GM23248 (cell line): Measurements from ENCODE around the gene METTL8. TPM values are rescaled to one million over a fixed set of nuclear protein-coding genes. Genes with fewer than 3 reads are reported as not detected.

Experiments used
- DNase-seq: peaks from one replicate; pipeline ENCODE4 v3.0.0-alpha.2; 2015
- H2AFZ ChIP-seq: fragments of 200-600 bp; sonication (generic); 2 replicates; pipeline ENCODE4 v1.6.1; 2016; ENCODE audit warnings: antibody characterized with exemption
- H3F3A ChIP-seq: fragments of 200-600 bp; sonication (generic); 2 replicates; pipeline ENCODE4 v1.6.1; 2016; ENCODE audit warnings: mild to moderate bottlenecking, antibody characterized with exemption, mixed run types; ENCODE audit not compliant: insufficient read depth
- H3K27ac ChIP-seq: fragments of 200-600 bp; sonication (generic); 2 replicates; pipeline ENCODE4 v1.5.1; 2016; ENCODE audit warnings: mild to moderate bottlenecking
- H3K27me3 ChIP-seq: fragments of 200-600 bp; sonication (generic); replicated peaks from 2 replicates; pipeline ENCODE4 v1.6.1; 2016; ENCODE audit warnings: mild to moderate bottlenecking; ENCODE audit not compliant: insufficient read depth
- H3K36me3 ChIP-seq: fragments of 200-600 bp; sonication (generic); 2 replicates; pipeline ENCODE4 v1.6.1; 2016; ENCODE audit warnings: low read depth, mild to moderate bottlenecking
- H3K4me1 ChIP-seq: fragments of 200-600 bp; sonication (generic); 2 replicates; pipeline ENCODE4 v1.6.1; 2016; ENCODE audit warnings: mild to moderate bottlenecking; ENCODE audit not compliant: insufficient read depth
- H3K4me2 ChIP-seq: fragments of 200-600 bp; sonication (generic); one replicate; pipeline ENCODE4 v1.6.1; 2016; ENCODE audit warnings: mild to moderate bottlenecking; ENCODE audit not compliant: unreplicated experiment
- H3K4me3 ChIP-seq: fragments of 200-600 bp; sonication (generic); 2 replicates; pipeline ENCODE4 v1.5.1; 2016; ENCODE audit warnings: mild to moderate bottlenecking
- H3K79me2 ChIP-seq: fragments of 200-600 bp; sonication (generic); 2 replicates; pipeline ENCODE4 v1.6.1; 2016; ENCODE audit warnings: mild to moderate bottlenecking; ENCODE audit not compliant: insufficient read depth
- H3K9ac ChIP-seq: fragments of 200-600 bp; sonication (generic); 2 replicates; pipeline ENCODE4 v1.6.1; 2016; ENCODE audit warnings: mild to moderate bottlenecking
- H3K9me2 ChIP-seq: fragments of 200-600 bp; sonication (generic); 2 replicates; pipeline ENCODE4 v1.6.1; 2016; ENCODE audit warnings: mixed run types, mild to moderate bottlenecking, moderate library complexity; ENCODE audit not compliant: insufficient read depth
- H3K9me3 ChIP-seq: fragments of 200-600 bp; sonication (generic); one replicate; pipeline ENCODE4 v1.6.1; 2017; ENCODE audit warnings: low read depth
- H4K20me1 ChIP-seq: fragments of 200-600 bp; sonication (generic); 2 replicates; pipeline ENCODE4 v1.6.0; 2016; ENCODE audit not compliant: insufficient read depth
- EZH2 ChIP-seq: fragments of 200-600 bp; sonication (generic); IDR thresholded peaks from 2 replicates; pipeline ENCODE4 v1.6.1; 2018; ENCODE audit warnings: antibody characterized with exemption, mild to moderate bottlenecking; ENCODE audit not compliant: insufficient read depth, poor library complexity, severe bottlenecking
- EZH2phosphoT487 ChIP-seq: fragments of 200-600 bp; sonication (generic); IDR thresholded peaks from 2 replicates; pipeline ENCODE4 v1.6.1; 2018; ENCODE audit warnings: antibody characterized with exemption, moderate library complexity, mild to moderate bottlenecking, low read depth; ENCODE audit not compliant: insufficient read depth
- WGBS, 2 experiments: methylation state at CpG; one replicate each; pipeline ENCODE4 v1.1.6; 2015 to 2017; ENCODE audit warnings: low lambda C conversion rate in 2 of 2, low coverage in 1 of 2; ENCODE audit errors: missing lambda C conversion rate in 2 of 2; 5-methylcytosine and 5-hydroxymethylcytosine counted together
- in situ Hi-C: fragments of 300-500 bp; cut with MboI; formaldehyde crosslinking; loops from 2 replicates; pipeline ENCODE4 v1.15.0; 2020
- polyA plus RNA-seq: library from polyadenylated mRNA; unstranded; fragments of >200 nt; fragmentation: Nextera tagmentation; extraction: Ambion mirVana; gene quantifications from 2 replicates; pipeline ENCODE4 v1.2.1, GENCODE V29; 2016
- total RNA-seq: library from RNA; depleted of rRNA; stranded (reverse); fragments of >200 nt; shearing (Covaris generic); gene quantifications from 2 replicates; pipeline ENCODE4 v1.2.3, GENCODE V29; 2014; rRNA removed

The METTL8 gene
- total and polyA plus RNA-seq, 2 experiments from 2014 or later = 27.2 to 38.5 TPM

DNA sequence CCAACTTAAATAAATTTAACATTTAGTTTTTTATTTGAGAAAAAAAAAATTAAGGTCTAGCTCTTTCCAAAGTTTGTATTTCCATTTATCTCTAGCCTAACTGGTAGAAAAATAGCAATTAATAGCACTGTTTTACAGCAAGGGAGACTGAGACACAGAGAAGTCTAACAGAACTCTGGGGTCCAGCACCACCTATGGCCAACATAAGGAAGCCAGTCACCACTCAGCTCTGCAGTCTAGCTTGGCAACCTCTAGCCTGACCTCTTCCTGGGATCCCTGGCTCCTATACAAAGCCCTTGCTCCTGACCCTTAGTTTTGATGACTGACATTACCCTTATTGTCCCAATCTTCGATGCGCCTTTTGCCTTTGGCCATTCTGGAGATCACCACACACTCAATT, 159.0 kb downstream of the METTL8 start:
- Histone ChIP-seq H3K9me3 (no peaks in the 10 kb centered on the region), H2AFZ (no peak overlapping the region), H3K4me1 (peaks cover 14% of the 10 kb centered on the region), H3K79me2 (no peaks in the 10 kb centered on the region), H3K9me2 (no peaks in the 10 kb centered on the region), H3K27ac (no peak overlapping the region), H3K27me3 (no peaks in the 10 kb centered on the region), H4K20me1 (no peaks in the 10 kb centered on the region), H3K36me3 (no peaks in the 10 kb centered on the region), H3K4me3 (no peak overlapping the region), H3K9ac (no peak overlapping the region), H3K4me2 (no peak overlapping the region), H3F3A (peaks cover 22% of the 10 kb centered on the region)
- no peak for DNase-seq
- 97 to 99% methylated on average over 2 of the region's 2 CpGs for WGBS, 2 experiments
- TF ChIP-seq EZH2 (no peak), EZH2phosphoT487 (no peak)
- in situ Hi-C loops = no loop called here

DNA sequence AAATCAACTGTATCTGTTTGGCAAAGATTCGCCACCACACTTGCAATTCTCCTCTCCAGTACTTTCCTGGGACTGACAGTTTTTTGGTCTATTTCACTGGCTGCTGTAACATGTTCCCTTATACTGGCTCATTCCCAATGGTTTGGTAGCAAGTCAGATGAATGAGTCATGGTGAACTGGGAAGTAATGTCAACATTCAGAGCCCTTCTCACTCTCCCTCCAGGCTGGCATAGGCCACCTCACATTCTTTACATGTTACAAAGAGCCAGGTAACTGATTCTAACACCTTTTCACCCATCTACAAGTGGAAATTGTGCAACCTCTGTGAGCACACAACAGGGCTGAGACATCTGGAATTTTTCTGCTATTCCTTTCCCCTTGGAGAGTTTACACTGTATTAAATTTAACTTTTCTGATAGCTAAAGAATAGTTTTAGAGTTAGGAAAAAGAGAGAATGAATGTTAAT, 161.8 kb downstream of the METTL8 start:
- Histone ChIP-seq H3K9ac (no peak overlapping the region), H3K27me3 (no peaks in the 10 kb centered on the region), H2AFZ (no peak overlapping the region), H3K4me3 (no peak overlapping the region), H3K27ac (peak overlapping the region; percentile 17), H3F3A (peaks cover 22% of the 10 kb centered on the region), H3K4me2 (peak overlapping the region; percentile 12), H3K79me2 (no peaks in the 10 kb centered on the region), H3K9me2 (no peaks in the 10 kb centered on the region), H3K4me1 (peaks cover 14% of the 10 kb centered on the region), H3K36me3 (no peaks in the 10 kb centered on the region), H3K9me3 (no peaks in the 10 kb centered on the region), H4K20me1 (no peaks in the 10 kb centered on the region)
- in situ Hi-C loops = no loop called here
- 0 to 13% methylated on average over 1 of the region's 1 CpG for WGBS, 2 experiments
- TF ChIP-seq EZH2 = no peak
- no peak for TF ChIP-seq EZH2phosphoT487
- peak; percentile 92 for DNase-seq

DNA sequence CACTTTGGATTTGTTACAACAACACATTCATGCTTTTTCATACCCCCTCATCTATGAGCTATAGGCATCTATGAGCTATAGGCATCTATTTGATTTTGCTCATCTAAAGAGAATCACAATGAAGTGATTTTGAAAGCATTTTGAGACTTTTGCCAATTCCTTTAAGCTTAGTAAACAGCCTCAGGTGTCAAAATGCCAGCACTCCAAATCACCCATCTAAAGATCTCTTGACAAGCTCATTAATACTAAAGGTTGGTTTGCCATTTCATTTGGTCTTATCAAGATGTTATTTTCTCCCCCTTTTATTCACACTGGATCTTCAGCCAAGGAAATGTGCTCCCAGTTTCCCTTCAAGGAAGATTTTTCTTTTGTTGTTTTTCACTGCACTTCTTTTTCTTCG, 162.4 kb downstream of the METTL8 start:
- DNase-seq = peak; percentile 11
- 0 to 3% methylated on average over 1 of the region's 1 CpG for WGBS, 2 experiments

DNA sequence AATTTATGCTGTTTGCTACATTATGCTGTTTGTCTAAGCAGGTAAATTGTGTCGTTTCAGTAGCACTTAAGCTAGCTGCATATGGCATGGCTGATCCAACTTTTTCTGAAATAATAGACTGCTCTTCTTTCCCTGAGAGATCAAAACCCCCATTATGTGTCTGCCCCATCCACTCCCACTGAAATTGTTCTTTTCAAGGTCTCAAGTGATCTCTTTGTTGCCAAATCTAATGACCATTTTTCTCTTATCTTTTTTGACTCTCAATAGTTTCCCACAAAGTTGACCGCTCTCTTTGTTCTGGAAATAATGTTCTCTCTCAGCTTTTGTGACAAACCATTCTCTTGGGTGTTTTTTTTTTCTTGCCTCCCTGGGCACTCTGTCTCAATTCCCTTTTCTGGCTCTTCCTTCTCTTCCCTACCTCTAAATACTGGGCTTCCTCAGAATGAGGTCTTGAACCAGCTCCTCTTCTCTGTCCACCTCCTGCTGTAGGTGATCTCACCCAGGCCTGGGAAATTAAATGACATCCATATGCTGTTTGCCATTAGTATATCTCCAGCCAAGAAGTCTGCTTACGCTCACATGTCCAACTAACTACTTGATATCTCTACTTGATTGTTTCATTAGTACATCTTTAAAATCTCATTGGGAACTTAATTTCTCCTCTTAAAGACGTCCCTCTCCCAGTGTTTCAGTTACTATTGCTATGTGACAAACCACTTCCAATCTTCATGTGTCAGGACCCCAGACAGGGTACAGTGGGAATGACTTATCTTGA, 165.7 kb downstream of the METTL8 start:
- DNase-seq = no peak
- no peak overlapping the region for H3K4me3 ChIP-seq
- peaks cover 20% of the 10 kb centered on the region for H3F3A ChIP-seq
- H3K9me3 ChIP-seq = no peaks in the 10 kb centered on the region
- H3K79me2 ChIP-seq = no peaks in the 10 kb centered on the region
- H3K36me3 ChIP-seq = no peaks in the 10 kb centered on the region
- no peaks in the 10 kb centered on the region for H3K27me3 ChIP-seq
- H3K9me2 ChIP-seq = no peaks in the 10 kb centered on the region
- no peaks in the 10 kb centered on the region for H4K20me1 ChIP-seq
- TF ChIP-seq EZH2 (no peak), EZH2phosphoT487 (no peak)
- H3K27ac ChIP-seq = no peak overlapping the region
- H3K4me1 ChIP-seq = peaks cover 14% of the 10 kb centered on the region
- no peak overlapping the region for H2AFZ ChIP-seq
- 77 to 79% methylated on average over 4 of the region's 4 CpGs for WGBS, 2 experiments
- H3K9ac ChIP-seq = no peak overlapping the region
- in situ Hi-C loops = no loop called here
- H3K4me2 ChIP-seq = no peak overlapping the region

More for the DNA sequence above, 162.4 kb downstream of the METTL8 start:
- H3F3A ChIP-seq = peaks cover 22% of the 10 kb centered on the region
- no peak overlapping the region for H3K4me3 ChIP-seq
- in situ Hi-C loops = no loop called here
- H3K36me3 ChIP-seq = no peaks in the 10 kb centered on the region
- no peaks in the 10 kb centered on the region for H3K9me3 ChIP-seq
- peak overlapping the region; percentile 12 for H3K4me2 ChIP-seq
- no peaks in the 10 kb centered on the region for H3K79me2 ChIP-seq
- H3K27ac ChIP-seq = no peak overlapping the region
- H4K20me1 ChIP-seq = no peaks in the 10 kb centered on the region
- no peaks in the 10 kb centered on the region for H3K9me2 ChIP-seq
- H2AFZ ChIP-seq = no peak overlapping the region
- no peak overlapping the region for H3K9ac ChIP-seq
- no peak for TF ChIP-seq EZH2
- no peaks in the 10 kb centered on the region for H3K27me3 ChIP-seq
- H3K4me1 ChIP-seq = peaks cover 14% of the 10 kb centered on the region

Other genes starting within 250 kb of the METTL8 start
- 14.4 and 17.6 TPM in 2 replicates for gene DCAF17, start 236 bp upstream of the METTL8 start, total RNA-seq
- gene DCAF17, start 236 bp upstream of the METTL8 start, polyA plus RNA-seq = 9.9 and 10.6 TPM in 2 replicates
- 222 and 248 TPM in 2 replicates for gene CYBRD1, start 88.5 kb upstream of the METTL8 start, total RNA-seq
- gene CYBRD1, start 88.5 kb upstream of the METTL8 start, polyA plus RNA-seq = 166 and 168 TPM in 2 replicates